HL-60/S4 (cell line): ENCODE results near the gene PALB2.
"Not testable (repeated sequence)": the region's sequence is repeated elsewhere in the genome, so short reads cannot be mapped to it uniquely, and the experiment has no call there.

Experiments
- in situ Hi-C: fragments of 300-500 bp; cut with MboI; formaldehyde crosslinking; loops from 2 replicates; pipeline ENCODE4 v1.14.3; 2022; ENCODE audit warnings: low sequenced_read_pairs

Gene PALB2

DNA sequence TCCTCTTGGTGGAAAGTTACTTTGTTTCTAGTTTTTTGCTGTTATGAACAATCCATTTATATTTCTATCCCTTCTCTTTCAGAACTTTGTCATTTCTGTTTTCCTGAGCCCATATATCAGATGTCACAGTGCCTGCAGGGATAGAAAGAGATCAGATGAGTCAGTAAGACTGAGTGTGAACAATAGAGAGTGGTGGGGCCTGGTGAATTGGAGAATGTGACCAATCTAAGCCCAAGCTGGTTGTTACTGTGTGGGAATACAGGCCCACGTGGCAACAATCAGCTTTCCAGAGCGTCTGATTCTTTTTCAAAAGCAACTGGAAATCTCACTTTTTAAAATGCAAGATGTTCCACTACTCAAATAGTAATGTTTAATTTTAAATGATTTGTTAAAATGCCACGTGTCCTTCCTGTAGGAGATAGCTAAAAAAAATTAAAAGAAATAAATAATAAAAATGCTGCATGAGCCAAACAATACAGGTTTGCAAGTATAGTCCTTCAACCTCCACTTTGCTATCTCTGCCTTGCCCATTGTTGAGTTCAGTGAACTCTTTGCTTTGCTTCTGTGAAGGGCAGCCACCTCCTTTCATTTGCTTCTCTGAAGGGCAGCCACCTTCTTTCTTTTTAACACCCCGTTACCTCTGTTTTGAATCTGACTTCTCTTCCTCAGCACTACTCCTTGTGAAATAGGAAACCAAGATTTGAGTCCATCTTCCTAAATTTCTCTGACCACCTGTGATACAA lies 9.7 kb upstream of the PALB2 start:
- in situ Hi-C loops: no loop called here

DNA sequence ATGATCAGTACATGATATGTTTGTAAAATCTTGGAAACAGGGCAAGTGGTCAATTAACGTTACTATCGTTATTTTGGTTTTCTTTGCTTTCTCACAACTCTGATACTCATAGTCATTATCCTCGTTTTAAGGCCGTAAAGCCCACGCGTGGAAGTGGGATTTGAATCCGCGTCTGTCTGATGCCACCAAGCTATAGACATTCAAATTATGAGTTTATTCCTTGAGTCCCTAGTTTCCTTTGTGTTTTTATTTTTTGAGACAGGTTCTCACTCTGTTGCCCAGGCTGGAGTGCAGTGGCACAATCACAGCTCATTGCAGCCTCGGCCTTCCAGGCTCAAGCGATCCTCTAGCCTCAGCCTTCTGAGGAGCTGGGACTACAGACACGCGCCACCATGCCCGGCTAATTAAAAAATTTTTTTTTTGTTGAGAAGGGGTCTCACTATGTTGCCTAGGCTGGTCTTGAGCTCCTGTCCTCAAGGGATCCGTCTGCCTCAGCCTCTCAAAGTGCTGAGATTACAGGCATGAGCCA lies 1.2 kb upstream of the PALB2 start:
- in situ Hi-C loops: no loop called here

DNA sequence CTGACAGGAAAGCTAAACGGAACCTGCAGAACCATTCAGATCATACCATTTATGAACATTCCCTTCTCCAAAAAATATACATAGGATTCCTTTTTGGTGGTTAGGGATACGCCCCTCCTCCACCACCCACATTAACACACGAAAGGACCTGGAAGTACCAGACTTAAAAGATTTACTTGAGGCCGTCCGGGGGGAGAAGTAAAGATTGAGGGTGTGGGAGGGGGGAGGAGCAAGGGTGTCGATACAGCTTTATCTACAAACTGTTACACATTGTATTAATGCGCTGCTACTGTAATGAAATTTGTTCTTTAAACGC lies 537 bp downstream of the PALB2 start:
- in situ Hi-C loops: no loop called here

DNA sequence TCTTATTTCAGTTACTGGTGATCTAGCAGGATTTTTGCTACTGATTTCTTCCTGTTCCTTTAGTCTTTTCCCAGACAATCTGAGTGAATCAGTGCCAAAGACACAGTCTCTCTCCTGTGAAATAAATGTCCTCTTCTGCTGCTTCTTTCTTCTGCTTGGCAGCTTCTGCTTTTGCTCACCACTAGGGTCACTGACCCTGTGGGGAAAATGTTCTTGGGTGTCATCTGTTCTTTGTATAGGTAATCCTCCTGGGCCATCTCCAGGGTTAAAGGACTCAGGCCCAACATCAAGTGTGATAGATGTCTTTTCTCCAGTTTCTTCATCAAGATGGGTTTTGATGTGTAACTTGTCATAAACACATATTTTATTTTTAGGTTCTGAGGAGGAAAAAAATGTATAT lies 5.2 kb downstream of the PALB2 start:
- in situ Hi-C loops: no loop called here

DNA sequence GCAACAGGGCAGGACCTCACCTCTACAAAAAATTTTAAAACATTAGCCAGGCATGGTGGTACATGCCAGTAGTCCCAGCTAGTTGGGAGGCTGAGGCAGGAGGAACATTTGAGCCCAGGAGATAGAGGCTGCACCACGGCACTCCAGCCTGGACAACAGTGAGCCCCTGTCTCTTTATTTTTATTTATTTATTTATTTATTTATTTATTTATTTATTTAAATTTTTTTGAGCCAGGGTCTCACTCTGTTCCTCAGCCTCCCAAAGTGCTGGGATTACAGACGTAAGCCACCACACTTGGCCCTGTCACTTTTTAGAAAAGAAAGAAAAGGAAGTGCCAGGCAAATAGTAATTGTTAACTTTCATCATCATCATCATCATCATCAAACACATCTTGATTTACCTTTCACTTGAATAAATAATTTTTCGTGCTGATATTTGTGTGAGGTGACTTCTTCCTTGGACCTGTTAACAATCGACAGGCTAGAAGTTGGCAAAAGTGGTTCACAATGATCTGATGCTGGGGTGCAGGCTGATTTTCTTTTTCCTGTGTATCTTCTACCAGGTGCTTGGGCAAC lies 6.6 kb downstream of the PALB2 start:
- in situ Hi-C loops: no loop called here

DNA sequence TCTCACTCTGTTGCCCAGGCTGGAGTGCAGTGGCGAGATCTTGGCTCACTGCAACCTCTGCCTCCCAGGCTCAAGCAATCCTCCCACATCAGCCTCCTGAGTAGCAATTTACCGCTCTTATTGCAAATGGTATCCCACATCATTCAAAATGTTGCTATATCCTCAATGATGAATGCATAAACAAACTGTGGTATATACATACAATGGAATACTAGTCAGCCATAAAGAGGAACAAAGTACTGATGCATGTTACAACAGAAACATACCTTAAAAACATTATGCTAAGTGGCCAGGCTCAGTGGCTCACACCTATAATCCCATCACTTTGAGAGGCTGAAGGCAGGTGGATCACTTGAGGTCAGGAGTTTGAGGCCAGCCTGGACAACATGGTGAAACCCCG lies 9.2 kb downstream of the PALB2 start:
- in situ Hi-C loops: not testable (repeated sequence)

DNA sequence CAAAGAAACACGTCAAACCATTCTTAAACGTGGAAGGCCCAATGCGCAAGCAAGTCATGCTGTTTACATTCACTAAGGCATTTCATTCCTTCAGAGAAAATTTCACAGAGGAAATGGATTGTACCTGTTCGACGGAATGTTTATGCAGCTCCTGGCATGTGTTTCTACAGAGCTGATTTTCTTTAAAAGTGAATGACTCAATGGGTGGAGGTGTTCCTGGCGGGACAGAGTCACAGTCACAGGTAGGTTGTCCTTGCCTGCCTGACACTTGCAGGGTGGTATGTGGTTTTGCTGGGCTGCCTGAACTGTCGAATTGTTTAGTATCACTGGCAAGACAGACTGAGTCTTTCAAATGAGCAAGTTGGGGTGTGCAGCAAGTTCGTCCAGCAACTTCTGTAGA lies 11.6 kb downstream of the PALB2 start:
- in situ Hi-C loops: no loop called here

DNA sequence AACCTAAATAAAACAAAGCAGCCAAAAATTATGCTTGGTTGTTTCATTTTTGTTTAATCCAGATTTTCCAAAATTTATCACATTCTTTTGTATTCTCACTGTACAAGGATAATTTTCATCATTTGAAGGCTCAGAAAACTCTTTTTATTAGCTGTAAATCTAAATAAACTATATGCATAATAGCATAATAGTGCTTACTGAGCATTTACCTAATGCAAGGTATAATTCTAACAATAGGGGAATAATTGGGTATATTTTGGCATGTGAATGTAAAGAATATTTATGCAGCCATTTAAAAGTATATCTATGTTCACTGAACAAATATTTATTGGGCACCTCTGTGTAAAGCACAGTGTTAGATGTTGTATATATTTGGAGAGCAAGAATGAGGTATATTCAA lies 17.0 kb downstream of the PALB2 start:
- in situ Hi-C loops: no loop called here

DNA sequence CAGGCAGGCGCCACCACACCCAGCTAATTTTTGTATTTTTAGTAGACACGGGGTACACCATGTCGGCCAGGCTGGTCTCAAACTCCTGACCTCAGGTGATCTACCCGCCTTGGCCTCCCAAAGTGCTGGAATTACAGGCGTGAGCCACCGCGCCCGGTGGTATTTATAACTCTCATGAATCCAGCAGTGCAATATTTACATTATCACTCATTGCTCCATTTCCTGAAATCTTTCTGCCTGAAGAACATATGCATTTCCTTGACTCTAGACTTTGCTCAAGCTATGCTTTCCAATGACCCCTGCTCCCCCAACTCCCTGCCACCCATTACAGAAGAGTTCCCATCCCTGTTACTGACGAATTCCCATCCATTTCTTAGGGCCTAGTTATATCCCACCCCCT lies 25.3 kb downstream of the PALB2 start:
- in situ Hi-C loops: no loop called here

DNA sequence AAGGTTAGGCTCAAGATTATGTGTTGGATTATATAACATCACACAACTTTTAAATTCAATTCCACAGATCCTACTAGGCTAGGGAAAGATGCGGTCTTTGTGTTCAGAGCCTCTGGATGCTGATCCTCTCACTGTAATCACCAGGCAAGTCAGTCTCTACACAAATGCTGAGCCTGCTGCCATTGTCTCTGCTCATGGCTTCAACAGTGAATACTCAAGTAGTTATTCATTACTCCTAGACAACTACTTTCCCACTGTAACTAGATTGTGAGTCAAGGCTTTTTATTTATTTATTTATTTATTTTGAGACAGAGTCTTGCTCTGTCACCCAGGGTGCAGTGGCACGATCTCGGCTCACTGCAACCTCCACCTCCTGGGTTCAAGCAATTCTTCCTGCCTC lies 29.2 kb downstream of the PALB2 start:
- in situ Hi-C loops: no loop called here

DNA sequence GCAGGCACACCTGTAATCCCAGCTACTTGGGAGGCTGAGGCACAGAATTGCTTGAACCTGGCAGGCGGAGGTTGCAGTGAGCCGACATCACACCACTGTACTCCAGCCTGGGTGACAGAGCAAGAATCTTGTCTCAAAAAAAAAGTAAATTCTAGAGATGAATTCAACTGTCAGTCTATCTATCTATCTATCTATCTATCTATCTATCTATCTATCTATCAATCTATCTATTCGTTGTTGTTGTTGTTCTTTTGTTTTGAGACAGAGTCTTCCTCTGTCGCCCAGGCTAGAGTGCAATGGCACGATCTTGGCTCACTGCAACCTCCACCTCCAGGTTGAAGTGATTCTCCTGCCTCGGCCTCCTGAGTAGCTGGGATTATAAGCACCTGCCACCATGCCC lies 30.2 kb downstream of the PALB2 start:
- in situ Hi-C loops: not testable (repeated sequence)

DNA sequence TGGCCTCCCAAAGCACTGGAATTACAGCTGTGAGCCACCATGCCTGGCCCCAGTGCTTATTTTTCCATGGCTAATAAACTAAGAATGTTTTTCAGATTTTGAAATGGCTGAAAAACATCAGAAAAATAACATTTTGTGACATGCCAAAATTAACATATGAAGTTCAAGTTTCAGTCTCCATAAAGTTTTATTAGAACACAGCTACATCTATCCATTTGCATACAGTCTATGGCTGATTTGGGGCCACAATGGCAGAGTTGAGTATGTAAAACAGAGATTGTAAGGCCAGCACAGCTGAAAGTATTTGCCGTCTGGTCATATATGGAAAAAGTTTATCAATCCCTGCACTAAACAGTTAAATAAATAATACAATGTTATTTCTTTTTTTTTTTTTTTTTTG lies 31.2 kb downstream of the PALB2 start:
- in situ Hi-C loops: no loop called here

DNA sequence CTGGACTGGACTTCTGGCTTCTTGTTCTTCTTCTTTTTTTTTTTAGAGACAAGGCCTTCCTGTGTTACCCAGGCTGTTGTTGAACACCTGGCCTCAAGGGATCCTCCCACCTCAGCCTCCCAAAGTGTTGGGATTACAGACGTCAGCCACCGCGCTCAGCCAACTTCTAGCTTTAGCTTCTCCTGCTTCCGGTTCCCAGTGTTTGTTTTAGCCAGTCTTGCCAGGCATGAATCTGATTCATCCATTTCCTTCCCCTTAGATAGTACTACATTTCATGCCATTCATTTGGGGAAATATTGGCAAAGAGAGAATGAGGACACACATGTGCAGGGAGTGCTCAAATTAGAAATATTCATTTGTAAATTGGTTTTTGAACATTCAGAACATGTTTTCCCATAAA lies 32.9 kb downstream of the PALB2 start:
- in situ Hi-C loops: no loop called here

DNA sequence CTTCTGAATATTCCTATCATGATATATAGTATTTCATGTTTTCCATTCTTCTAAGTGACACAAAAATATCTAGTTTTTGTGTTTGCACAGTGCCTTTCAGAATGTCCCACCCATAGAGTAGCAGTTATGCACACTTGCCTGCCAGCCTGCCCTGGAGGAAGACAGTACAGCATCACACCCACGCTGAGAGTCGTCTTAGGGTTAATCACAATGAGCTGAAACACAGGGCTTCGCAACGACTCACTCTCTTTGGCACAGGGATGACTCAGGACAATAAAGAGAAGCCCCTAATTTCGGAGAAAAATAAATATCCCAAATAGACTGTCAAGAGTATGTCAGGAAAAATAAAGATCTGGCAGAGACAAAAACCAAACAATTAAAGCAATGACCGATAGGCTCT lies 33.4 kb downstream of the PALB2 start:
- in situ Hi-C loops: no loop called here

DNA sequence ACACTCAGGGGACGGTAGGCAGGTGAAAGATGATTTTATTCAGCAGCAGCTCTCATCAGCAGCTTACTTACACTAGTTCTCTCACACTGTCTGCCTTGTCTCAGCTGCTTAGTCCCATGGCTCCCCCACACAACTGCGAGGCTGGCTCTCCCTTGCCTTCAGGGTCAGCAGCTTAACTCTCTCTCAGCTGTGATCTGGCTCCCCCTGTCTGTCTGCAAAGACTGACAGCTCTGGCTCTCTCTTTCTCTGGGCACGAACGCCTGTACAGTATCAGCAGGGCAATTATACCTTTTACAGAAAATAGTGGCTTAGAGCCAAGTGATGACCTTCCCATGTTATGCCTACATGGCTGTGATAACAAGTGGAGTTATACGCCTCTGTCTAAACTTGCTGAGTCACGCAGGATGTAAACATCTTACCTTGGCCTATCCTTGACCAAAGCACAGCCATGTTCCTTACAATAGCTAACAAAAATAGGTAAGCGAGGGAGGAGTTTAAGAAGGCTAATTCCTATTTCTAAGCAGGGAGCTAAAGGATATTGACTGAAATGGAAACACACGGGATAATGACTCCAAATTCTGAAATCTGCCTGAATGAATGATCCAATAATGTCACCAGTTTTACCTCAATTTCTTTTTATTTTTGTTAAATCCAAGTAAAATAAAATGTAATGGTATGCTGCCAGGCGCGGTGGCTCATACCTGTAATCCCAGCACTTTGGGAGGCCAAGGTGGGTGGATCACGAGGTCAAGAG lies 43.9 kb downstream of the PALB2 start:
- in situ Hi-C loops: no loop called here

DNA sequence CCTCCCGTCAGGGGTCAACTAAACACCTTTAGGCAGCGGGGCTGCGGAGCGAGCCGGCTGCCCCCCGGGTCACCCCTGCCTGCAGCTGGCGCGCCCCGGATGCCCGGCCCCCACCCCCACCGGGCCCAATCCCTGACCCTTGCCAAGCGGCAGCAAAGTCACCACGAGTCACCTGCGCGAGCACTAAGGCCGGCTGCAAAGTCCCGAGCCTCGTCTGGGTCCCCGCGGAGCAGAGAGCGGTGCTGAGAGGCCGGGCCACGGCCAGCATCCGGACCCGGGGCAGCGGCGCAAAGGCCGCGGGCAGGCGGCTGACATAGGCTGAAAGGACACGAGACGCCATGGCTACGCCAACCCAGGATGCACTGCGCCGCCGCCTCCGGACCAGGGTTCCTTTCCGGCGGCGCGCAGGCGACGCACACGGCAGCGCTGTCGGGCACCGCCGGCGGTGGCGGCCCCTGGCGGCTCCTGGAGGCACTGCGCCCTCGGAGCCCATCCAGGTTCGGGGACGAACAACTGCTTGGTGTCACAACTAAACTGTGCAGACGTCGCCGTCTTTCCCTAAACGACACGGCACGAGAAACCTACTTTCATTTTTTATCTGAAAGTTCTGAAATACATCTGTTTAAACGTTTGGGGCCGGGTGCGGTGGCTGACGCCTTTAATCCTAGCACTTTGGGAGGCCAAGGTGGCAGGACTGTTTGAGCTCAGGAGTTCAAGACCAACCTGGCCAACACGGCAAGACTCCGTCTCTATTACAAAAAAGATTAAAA lies 45.0 kb downstream of the PALB2 start, which contains the start of gene NDUFAB1:
NDUFAB1 (minus strand) TSS at position 366 of the 770 bp plus-strand sequence; CDS start at position 340, 26 bp downstream.
- in situ Hi-C loops: no loop called here

DNA sequence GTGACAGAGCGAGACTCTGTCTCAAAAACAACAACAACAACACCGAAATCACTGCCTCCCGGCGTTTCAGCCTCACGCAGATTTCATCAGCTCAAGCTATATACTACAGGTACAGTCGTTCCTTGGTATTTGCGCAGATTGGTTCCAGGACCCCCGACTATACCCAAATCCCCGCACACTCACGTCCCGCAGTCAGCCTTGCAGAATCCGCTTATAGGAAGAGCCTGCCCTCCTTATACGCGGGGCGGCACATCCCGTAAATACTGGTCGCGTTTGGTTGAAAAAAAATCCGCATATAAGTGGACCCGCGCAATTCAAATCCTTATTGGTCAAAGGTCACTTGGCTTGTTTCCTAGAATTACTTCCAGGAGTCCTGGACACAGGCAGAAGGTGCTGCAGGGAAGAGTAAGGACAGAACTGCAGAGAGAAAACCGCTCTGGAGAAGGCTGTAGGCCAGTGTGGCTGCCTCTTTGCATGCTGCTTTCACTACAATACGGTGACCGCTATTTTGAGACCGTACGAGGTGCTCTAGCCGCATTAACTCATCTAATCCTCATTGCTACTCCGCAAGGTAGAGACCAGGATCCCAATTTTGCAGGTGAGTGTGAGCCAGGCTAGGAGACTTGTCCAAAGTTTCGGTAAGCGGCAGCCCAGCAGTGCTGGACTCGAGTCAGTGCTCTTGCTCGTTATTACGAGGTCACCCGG lies 45.7 kb downstream of the PALB2 start:
- in situ Hi-C loops: no loop called here

DNA sequence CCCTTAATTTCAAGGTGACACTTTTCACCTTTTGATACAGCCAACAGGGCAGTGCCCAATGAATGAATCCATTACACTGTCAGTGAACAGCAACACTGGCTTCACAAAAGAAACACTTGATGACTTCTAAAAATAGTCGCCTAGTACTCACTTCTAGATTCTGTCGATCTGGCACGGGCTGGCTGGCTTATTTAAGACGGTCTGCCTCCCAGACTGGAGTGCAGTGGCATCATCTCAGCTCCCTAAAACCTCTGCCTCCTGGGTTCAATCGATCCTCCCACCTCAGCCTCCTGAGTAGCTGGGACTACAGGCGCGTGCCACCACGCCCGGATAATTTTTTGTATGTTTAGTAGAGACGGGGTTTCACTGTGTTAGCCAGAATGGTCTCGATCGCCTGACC lies 46.9 kb downstream of the PALB2 start:
- in situ Hi-C loops: no loop called here

DNA sequence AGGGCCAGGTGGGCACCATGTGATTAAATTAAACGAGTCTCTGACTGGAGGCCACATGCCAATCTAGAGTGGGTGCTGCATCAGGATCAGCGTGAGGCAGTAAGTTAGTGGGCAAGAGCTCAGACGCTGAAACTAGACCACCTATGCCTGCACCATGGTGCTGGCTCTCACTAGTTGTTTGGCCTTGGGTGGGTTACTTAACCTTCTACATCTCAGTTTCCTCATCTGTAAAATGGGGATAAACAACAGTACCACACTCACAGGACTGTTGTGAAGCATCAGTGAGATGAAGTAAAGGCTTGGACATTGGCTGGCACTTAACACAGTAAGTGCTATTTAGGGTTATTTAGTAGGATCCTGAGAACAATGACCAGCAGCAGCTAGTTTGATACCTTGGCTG lies 50.9 kb downstream of the PALB2 start:
- in situ Hi-C loops: no loop called here

DNA sequence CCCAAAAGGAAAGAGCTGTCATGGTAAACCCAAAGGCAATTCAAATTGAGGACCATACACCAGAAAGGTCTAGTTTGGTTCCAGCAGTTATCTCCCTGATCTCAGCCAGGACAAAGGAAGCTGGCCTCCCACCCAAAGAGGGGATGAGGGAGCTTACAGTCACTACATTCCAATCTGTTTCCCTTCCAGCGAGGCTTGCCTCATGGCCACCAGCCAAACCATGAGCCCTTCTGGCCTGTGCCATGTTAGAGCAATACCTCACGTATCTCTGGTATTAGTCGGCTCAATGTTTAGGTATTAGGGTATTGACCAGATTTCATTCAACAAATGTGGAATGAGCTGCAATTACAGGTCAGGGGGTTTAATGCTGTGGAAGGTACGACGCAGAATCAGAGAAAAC lies 53.4 kb downstream of the PALB2 start:
- in situ Hi-C loops: no loop called here
